Muscle of arm (tissue), 12 donors: ENCODE data around the gene ATP2A3. TPM values are rescaled to one million over a fixed set of nuclear protein-coding genes. Genes with fewer than 3 reads are reported as not detected.

ENCODE experiments used
- DNase-seq: peaks from one replicate; pipeline ENCODE4 v3.0.0-alpha.2; 2013
- polyA plus RNA-seq, 12 donors: library from polyadenylated mRNA; unstranded; fragments of 120-200 nt; gene quantifications; one replicate each; pipeline ENCODE4 v1.2.1, GENCODE V29; 2013; ENCODE audit not compliant: insufficient read length in 12 of 12

ATP2A3 gene
- polyA plus RNA-seq, 12 donors: 3.2 to 26.0 (median 4.0) TPM; not detected in 1

DNA sequence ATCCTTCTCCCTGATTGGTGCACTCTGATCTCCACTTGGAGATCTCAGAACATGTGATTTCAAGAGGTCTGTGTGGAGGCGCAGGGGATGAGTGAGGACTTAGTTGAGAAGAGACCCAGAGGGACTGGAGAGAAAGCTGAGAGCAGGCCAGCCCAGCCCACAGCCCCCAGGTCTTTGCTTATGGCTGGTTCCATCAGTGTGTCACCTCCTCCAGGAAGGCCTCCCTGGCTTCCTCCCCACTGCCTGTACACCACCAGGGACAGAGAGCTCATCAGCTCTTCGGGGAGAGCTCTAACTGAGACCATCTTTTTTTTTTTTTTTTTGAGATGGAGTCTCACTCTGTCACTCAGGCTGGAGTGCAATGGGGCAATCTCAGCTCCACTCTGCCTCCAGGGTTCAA is 51.4 kb downstream of the ATP2A3 start:
- no peak for DNase-seq

DNA sequence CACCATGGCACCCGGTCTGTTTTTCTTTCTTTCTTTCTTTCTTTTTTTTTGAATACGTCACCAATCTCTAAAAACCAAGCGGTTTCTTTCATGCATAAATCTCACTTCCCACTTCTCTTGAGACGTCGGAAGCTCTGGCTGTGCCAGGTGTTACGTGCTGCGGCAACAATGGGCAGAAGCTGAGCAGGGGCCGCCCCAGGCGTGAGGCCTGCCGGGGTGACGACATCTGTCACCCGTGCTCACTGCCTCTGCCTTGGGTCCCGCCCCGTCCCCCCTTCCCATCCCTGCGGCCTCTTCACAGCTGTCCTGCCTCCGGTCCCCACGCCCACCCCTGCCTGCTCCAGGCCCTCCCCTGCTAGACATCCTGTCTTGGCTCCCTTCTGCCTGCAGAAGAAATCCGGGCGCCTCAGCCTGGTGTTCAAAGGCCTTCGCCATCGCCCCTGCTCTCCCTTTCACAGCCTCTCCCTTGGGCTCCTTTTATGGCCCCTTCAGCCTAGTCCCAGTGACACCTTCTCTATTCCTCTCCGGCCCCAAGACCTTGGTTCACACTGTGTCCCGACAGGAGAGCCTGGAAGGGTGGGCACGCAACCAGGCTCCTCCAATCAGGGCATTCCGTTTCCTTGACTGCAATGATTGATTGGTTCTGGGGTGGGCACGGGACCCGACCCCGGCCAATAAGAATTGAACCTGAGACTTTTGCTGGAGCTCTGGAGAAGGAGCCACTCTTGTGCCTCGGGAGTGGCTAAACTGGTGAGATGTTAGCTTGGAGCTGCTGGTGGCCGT is 52.8 kb downstream of the ATP2A3 start:
- peak; percentile 74 for DNase-seq

DNA sequence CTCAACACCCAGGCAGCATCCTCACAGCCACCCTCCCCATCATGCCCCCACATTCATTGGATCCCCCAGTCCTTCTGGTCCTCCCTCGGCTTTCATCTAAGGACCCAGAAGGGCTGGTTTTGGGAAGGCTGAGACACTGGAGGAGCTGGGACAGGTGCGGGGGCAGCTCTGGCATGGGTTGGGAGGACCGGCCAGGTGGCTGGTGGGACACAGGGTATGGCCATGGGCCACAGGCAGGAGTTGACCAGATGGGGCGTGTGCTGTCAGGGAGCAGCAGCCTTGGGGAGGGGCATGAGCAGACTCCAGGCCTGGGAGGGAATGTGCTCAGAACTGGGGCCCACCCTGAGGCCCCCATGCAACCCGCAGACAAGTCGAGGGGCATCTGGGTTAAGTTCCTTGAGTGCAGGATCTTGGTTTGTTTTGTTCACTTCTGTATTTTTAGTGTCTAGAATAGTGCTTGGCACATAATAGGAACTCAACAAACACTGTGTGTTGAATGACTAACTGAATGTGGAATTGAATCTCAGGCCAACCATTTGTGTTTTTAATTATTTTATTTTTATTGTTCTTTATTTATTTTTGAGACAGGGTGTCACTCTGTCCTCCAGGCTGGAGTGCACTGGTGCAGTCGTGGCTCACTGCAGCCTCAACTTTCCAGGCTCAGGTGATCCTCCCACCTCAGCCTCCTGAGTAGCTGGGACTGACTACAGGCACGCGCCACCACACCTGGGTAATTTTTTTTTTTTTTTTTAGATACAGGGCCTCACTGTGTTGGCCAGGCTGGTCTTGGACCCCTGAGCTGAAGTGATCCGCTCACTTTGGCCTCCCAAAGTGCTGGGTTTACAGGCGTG is 53.6 kb downstream of the ATP2A3 start:
- DNase-seq: no peak

DNA sequence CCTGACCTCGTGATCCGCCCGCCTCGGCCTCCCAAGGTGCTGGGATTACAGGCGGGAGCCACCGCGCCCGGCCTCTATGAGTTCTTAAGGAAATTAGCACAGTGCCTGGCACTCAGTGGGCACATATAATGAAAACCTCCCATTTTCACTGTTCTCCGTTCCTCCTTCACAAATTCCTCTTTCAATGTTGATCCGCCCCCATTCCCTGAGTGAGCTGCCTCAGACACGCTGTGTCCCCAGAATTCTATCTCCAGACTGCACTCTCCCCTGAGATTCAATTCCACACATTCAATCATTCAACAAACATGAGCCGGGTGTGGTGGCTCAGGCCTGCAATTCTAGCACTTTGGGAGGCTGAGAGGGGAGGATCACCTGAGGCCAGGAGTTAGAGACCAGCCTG is 55.0 kb downstream of the ATP2A3 start:
- DNase-seq: no peak

DNA sequence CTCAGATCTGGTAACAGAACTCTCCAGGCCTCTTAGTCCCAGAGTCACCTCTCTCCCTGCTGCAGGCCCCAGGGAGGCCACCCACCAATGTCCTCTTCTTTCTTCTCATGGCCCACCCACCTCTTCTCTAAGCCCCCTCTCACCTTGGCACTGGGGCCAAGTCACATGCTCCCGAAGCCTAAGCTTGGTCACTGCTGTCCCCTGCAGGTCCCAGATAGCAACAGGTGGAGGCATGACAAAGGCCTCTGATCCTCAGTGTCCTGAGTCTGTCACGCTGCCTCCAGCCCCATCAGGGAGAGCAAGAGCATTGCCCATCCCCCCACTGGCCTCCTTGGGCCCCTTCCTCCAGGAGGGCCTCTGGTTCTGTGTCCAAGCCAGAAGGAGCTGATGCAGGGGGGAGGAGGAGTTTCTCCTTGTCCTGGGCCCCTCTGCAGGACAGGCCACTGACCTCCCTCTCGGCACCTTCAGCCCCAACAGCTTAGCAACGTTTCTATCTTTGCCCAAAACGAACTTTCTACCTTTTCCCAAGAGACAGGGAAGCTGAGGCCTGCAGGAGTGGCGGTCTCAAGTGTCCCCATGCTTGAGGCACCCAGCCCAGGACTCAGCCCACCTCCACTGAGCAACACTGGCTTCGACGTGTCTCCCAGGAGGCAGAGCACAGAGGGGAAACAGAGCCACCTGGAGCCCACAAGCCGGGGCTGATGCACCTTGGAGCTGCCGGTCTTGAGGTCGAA is 56.6 kb downstream of the ATP2A3 start:
- DNase-seq: no peak

DNA sequence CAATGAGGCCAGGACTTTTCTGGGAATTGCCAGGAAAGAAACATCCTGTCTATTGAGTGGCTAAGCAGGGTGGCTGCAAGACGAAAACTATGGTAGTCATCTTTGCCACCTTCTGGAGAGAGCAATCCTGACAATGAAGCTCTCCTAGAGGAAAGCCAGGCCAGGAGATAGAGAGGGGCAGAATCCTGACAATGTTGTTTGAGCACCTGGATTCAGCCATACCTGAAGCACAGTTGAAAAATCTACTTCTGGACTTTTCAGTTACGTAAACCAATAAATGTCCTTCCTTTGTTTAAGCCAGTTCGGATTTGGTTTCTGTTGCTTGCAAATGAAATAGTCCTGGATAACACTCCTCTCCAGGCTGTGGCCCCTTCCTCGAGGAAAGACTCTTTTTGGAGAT is 57.4 kb downstream of the ATP2A3 start:
- no peak for DNase-seq

DNA sequence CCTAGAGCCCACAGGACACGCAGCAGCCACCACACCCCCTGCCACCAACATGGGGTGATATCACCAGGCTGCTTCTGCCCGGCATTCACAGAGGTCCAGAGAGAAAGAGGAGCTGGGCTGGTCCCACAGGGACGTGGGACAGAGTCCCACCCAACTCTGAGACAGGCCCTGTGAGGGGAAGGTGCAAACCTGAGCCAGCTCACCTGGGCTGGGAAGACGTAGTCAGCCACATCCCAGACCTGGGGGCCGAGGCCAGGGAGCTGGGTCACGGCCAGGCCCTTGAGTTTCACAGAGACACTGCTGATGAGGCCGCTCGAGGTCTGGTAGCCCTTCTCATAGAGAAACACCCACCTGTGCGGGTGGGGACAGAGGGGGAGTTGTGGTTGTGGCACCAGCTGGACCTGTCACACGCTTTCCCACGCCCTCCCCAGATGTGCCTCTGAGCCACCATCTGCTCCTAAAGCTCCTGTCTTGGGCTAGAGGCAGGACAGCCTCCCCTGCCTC is 59.2 kb downstream of the ATP2A3 start:
- DNase-seq: no peak

DNA sequence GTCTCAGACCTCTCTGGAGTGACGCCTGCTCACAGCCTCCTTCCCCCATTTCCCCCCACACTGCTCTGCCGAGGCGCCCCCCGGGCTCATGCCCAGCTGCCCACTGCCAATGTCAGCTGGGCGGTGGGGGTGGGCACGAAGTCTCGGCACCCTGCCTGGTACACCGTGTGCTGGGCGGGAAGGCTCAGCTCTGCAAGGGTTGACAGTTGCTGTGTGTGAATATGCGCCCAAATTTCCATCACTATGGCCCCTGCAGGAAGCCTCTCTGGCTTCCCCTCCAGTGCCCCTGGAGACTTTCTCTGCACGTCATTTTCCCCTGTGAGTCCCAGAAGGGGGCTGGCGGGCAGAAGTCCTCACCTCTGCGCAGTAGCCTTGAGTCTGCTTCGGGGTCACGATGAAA is 59.7 kb downstream of the ATP2A3 start:
- no peak for DNase-seq

DNA sequence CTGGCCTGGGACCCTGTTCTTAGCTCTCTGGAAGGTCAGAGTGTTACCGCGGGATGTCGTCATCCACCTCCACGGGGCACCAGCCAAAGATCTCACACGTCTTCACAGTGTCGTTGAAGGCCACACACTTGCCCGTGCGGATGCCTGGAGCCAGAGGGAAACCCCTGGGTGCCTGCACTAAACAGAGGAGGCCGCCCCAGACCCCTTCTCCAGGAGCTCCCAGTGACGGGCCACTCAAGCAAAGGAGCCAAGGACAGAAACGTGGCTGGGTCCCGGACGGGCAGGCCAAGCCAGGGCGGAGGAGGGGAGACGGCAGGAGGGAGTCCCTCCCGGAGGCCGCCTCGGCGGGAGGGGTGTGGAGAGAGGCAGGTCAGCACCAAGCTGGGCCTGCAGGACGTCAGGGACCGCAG is 60.4 kb downstream of the ATP2A3 start:
- no peak for DNase-seq

DNA sequence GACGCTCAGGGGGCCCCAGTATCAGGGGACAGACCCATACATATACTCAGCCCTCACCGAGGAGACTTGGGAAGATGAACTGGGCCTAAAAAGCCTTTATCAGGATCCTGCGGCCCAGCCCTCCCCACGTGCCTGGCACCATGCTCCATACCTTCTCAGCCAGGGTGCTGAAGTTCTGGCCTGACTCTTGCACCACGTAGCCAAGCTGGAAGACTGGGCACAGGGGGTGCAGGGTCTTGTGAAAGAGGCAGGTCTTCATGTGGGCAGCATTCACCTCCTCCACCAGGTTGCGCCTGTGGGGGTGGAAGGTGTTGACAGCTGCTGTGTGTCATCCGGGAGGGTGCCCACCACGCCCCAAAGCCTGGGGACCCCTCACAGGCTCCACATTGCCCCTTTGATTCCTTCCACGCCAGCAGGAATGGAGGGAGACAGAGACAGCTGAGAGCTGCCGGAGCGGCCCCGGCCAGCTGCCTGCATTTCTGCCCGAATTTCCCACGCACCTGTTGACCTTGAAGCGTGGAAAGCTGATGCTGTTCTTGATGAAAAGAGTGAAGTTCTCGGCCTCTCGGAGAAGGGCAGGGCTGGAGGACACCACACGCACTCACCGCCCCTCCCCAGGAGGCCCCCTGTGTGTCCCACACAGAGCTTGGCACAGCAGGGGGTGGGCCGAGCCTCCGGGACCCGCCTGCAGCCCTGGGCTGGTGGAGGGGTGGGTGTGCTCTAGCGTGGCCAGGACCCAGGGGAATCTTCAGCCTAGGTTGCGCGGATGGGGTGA is 61.0 kb downstream of the ATP2A3 start:
- DNase-seq: no peak

DNA sequence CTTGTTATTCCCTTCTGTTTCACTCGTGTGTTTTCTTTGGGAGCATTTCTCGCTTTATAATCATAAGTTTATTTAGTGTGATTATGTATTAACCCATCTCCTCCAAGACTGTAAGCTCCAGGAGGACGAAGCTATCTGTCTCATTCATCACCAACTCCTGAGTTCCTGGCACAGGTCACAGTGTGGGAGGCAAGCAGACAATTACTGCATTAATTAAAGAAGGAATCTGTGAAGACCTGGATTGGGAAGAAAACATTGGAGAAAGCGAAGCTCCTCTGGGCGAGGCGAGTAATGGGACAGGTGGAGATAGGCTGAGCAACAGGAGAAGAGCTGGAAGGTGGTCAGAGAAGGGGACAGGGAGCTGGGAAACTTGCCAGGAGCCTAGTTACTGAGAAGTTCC is 63.6 kb downstream of the ATP2A3 start:
- DNase-seq: no peak

DNA sequence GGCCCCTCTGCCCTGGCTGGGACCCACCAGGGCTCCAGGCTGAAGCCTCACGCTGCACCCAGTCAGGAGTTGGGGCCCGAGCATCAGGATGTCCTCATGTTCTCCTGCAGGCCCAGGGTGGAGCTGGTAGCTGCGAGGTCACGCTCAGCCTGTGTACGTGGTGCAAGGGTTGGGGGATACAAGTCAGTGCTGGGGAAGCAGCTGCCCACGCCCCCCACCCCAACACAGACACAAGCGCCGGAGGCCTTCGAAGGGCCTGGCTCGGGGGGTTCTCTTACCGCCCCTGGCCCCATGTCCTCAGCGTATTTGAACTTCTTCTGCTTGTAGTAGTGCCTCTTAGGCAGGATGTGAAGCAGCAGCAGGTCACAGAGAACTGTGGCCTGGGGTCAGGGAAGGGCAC is 66.5 kb downstream of the ATP2A3 start:
- no peak for DNase-seq

DNA sequence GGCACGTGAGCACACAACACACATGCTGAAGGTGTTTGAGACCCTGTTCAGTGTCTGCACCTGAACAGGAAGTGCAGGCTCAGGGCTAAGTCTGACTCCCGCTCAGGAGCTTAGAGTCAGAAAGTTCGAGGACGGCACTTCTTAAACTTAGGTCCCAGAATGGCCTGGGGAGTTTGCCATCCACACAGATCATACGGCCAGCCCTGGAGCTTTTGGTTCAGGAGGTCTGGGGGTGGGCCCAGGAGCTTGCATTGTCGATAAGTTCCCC is 67.3 kb downstream of the ATP2A3 start:
- DNase-seq: no peak

DNA sequence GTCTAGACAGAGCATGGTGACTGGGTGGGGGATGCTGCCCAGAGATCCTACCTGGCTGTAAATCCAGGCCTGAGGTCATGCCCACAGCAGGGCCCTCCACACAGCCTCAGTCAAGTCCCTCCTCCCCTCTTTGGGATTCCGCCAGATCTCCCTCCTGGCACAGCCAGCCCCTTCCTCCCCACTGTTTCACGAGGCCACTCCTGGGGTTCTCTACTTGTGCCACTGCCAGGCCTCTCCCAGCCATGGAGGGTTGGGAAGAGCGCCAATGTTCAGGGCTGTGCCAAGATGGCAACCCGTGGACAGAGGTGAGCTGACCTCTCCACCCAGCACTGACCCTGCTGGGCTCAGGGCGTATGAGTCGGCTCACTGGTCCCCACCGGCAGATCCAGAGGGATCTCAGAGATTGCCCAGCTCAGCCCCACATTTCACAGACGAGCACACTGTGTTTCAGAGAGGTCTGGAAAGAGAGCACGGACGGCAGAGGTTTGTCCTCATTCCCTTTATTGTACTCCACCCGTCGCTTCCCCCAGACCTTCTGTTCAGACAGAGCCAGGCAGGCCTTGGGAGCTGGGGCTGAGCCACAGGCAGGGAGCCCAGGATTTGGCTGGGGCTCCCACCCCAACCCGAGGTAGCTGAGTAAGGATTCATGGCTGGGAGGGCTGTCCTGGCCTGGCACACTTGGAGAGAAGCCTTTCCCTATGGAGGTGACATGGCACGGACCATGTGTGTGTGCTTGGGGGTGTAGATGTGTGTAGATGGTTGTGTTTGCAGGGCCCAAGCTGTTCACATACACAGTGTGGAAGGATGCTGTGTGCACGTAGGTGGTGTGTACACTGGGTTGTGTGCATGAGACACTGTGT is 67.9 kb downstream of the ATP2A3 start:
- no peak for DNase-seq

DNA sequence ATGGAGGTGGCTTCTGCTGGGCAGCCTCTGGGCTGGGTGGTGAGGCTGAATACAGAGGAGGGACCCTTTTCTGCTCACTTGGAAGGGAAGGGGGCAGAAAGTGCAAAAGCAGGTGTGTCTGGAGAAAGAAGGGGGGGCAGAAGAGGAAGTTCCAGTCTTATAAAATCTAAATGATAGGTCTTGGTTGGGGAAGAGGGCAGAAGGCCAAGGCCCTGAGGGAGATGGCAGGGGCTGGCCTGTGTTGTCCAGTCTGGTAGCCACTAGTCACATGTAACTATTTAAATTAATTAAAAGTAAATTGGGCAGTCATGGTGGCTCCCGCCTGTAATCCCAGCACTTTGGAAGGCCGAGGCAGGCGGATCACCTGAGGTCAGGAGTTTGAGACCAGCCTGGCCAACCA is 68.9 kb downstream of the ATP2A3 start:
- DNase-seq: no peak

DNA sequence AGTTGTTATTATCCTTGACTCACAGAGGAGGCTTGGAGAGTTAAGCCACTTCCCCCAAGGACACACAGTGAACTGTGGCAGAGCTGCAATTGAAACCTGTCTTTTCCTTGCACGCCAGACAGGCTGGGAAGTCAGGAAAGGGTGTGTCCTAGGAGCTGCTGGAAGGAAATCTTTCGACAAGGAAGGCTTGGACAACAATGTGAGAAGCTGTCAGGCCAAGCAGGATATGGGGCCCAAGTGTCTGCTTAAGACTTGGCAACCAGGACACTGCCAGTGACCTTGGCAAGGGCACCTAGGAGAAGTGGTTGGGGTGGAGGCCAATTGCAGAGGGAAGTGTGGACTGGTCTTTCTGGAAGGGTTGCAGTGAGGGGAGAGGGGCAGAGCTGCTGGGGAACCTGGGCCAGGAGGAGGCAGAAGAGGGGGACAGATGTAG is 69.3 kb downstream of the ATP2A3 start:
- no peak for DNase-seq

DNA sequence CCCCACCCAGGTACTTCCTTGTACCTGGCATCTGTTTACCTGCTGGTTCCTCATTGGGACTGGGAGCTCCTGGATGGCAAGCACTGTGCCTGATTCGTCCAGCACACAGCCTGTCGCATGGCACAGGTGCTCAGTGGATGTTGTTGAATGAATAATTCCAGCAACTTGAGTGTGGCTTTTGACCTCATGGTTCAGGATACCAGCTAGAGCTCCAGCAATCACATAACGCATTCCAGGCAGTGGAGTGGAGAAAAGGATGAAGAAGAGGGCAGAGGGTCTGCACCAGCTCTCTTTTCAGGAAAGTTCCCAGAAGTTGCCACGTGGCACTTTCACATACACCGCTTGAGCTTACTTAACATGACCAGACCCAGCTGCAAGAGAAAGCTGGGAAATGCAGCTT is 70.0 kb downstream of the ATP2A3 start:
- no peak for DNase-seq

DNA sequence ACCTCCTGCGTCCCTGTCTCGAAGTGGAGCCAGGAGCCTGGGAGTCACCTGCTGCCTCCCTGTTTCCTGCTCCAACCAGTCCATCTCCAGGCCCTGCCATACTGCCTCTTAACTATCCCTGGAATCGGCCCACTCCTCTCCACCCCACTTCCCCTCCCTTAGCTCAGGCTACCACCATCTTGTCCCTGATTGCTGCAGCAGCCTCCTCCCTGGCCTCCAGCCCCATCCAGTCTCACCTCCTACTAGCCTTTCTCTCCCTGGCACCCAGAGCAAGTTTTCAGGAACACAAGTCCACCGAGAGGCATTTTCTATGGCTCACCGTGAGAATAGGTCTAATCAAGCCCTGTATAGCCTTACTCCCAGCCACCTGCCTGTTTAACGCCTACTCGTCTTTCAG is 70.5 kb downstream of the ATP2A3 start:
- no peak for DNase-seq

DNA sequence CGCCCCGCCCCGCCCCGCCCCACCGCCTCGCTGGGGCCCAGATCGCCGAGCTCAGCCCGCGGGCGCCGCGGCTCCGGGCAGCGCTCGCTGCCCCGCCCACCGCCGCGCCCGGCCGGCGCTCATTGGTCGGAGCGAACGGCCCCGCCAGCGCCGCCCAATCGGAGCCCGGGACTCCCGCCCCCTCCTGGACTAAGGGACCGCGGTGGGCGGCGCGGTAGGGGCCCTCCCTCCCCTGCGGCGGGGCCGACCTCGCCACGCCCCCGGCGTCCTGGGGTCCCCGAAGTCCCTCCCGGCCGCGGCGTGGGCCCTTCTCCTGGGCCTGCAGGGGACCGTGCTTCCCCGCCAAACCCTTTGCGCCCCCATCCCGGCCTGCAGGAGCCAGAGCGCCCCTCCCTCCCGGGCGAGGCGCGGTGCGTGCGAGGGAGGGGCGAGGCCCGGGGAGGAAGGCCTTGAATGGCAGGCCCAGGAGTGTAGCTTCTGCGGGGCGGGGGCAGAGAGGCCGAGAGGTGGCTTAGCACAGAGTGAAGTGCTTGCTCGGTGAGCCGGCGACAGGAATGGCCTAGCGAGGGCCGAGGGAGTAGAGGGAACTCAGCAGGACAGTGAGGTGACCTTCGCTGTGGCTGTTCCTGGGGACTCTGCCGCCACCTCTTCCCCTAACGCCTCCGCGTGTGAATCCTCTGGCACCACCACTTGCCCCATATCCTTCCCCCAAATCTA is 71.1 kb downstream of the ATP2A3 start, which contains the start of gene CAMKK1:
TSS of gene CAMKK1 (minus strand) at position 51 of the 717 bp plus-strand sequence. CDS start 7,366 bp downstream, outside the sequence.
- DNase-seq: peak; percentile 85
